Lower leg skin (tissue), 3 donors: ENCODE data around the gene IGSF21.

ENCODE experiments used
- CTCF ChIP-seq, 3 donors: fragments of 450-650 bp; IDR thresholded peaks; one replicate each; pipeline ENCODE4 v1.5.1; 2016; ENCODE audit warnings: antibody characterized with exemption in 3 of 3, mild to moderate bottlenecking in 3 of 3, moderate library complexity in 2 of 3
- POLR2A ChIP-seq, 2 donors: fragments of 450-650 bp; IDR thresholded peaks; one replicate each; pipeline ENCODE4 v1.6.1; 2016 to 2017; ENCODE audit warnings: antibody characterized with exemption in 2 of 2, mild to moderate bottlenecking in 1 of 2, moderate library complexity in 1 of 2

- TF ChIP-seq POLR2A (IDR thresholded peaks at IDR 0.05), result no peak
- TF ChIP-seq CTCF (IDR thresholded peaks at IDR 0.05), result no peak
Measured at GRCh38 chr1:18407166-18408045, 299.8 kb downstream of the IGSF21 start.
